PC-3 (cell line): ENCODE results near the gene NTM.

Experiments used
- CTCF ChIP-seq: fragments of 300-600 bp; sonication (generic); conservative IDR thresholded peaks from 2 replicates; pipeline ENCODE4 v1.5.1; 2017; ENCODE audit warnings: antibody characterized with exemption, low read depth, mild to moderate bottlenecking, low read length
- EZH2 ChIP-seq: fragments of 300-600 bp; sonication (generic); IDR thresholded peaks from one replicate; pipeline ENCODE4 v1.6.1; 2017; ENCODE audit warnings: antibody characterized with exemption, mild to moderate bottlenecking, low read length; ENCODE audit not compliant: unreplicated experiment
- EZH2phosphoT487 ChIP-seq: fragments of 300-600 bp; sonication (generic); IDR thresholded peaks from 2 replicates; pipeline ENCODE4 v1.6.1; 2018; ENCODE audit warnings: mild to moderate bottlenecking, antibody characterized with exemption, low read length, borderline replicate concordance

- TF ChIP-seq CTCF (no peak), EZH2 (no peak), EZH2phosphoT487 (no peak)
Measured at GRCh38 chr11:131957875-131958274, 587.5 kb downstream of the NTM start.
